HCT116 (cell line): ENCODE data around the gene HEXIM1. TPM values are rescaled to one million over a fixed set of nuclear protein-coding genes. Genes with fewer than 3 reads are reported as not detected.

ENCODE experiments used
- ATAC-seq: fragments of 200-7000 bp; cut with Tn5 transposase; 2 replicates; pipeline ENCODE4 v1.9.1; 2020; ENCODE audit warnings: mild to moderate bottlenecking, moderate library complexity
- BruUV-seq: library from RNA; stranded (reverse); fragments of 400-500 nt; replicated peaks from 2 replicates; lab custom pipeline; 2021; lab: Mats Ljungman, UMichigan
- CTCF ChIA-PET: fragments of 300-600 bp; sonication (Branson Sonifier 250); formaldehyde crosslinking; loops from one replicate; lab custom pipeline; 2021; ENCODE audit warnings: antibody characterized with exemption; lab: Charles Lee
- POLR2A ChIA-PET: fragments of 300-600, 350-600 bp; sonication (Branson Sonifier 250); formaldehyde crosslinking; loops from one replicate; lab custom pipeline; 2021; ENCODE audit warnings: antibody characterized with exemption; lab: Charles Lee
- RAD21 ChIA-PET, 2 experiments: fragments of 300-600 bp; sonication (Branson Sonifier 250); formaldehyde crosslinking; loops; one replicate each; lab custom pipeline; 2023; ENCODE audit warnings: low total read pairs in 2 of 2; ENCODE audit not compliant: uncharacterized antibody in 2 of 2, unreplicated experiment in 2 of 2, low non-redundant PET in 1 of 2; lab: Charles Lee
- DNase-seq: peaks from one replicate; pipeline ENCODE4 v3.0.0-alpha.2; 2010; ENCODE audit warnings: low read depth, low spot score
- H2AFZ ChIP-seq: fragments of 200-600 bp; shearing (Covaris generic), sonication (generic); 2 replicates; pipeline ENCODE4 v1.6.1; 2017; ENCODE audit warnings: low read depth, mixed run types, mixed read lengths, antibody characterized with exemption, low read length; ENCODE audit not compliant: poor library complexity, severe bottlenecking
- H3K27ac ChIP-seq: 2 replicates; pipeline ENCODE4 v1.5.1; 2012; ENCODE audit warnings: low read depth, low read length
- H3K27me3 ChIP-seq: fragments of 200-600 bp; sonication (generic); 2 replicates; pipeline ENCODE4 v1.6.1; 2016; ENCODE audit warnings: mixed run types, low read length, mixed read lengths; ENCODE audit not compliant: insufficient read depth
- H3K36me3 ChIP-seq, 2 experiments: fragments of 200-500 bp in 1 of 2; fragments of 200-600 bp in 1 of 2; sonication (Bioruptor generic) in 1 of 2; sonication (generic) in 1 of 2; 2 replicates each; pipeline versions ENCODE4 v1.5.1 to v1.6.1; 2014 to 2016; ENCODE audit warnings: low read length in 2 of 2, inconsistent platforms in 1 of 2, mixed read lengths in 1 of 2, mixed run types in 1 of 2; ENCODE audit not compliant: insufficient read depth in 2 of 2, control insufficient read depth in 1 of 2
- H3K4me1 ChIP-seq, 2 experiments: fragments of 200-600 bp in 1 of 2; sonication (generic) in 1 of 2; 2 replicates each; pipeline versions ENCODE4 v1.5.1 to v1.6.1; 2012 to 2017; ENCODE audit warnings: low read length in 2 of 2, inconsistent platforms in 1 of 2, mild to moderate bottlenecking in 1 of 2, mixed read lengths in 1 of 2, mixed run types in 1 of 2, moderate library complexity in 1 of 2; ENCODE audit not compliant: insufficient read depth in 2 of 2, control insufficient read depth in 1 of 2
- H3K4me2 ChIP-seq: fragments of 200-600 bp; sonication (generic); 2 replicates; pipeline ENCODE4 v1.6.1; 2017; ENCODE audit warnings: mixed run types, low read length, mixed read lengths
- H3K4me3 ChIP-seq, 2 experiments: fragments of 200-600 bp in 1 of 2; sonication (generic) in 1 of 2; replicated peaks in 1 of 2; 2 replicates each; pipeline ENCODE4 v1.5.1; 2011 to 2016; ENCODE audit warnings: low read length in 2 of 2, control low read depth in 1 of 2, low read depth in 1 of 2, mild to moderate bottlenecking in 1 of 2, mixed read lengths in 1 of 2, mixed run types in 1 of 2
- H3K79me2 ChIP-seq: fragments of 200-600 bp; sonication (generic); 2 replicates; pipeline ENCODE4 v1.6.1; 2017; ENCODE audit warnings: mild to moderate bottlenecking, mixed run types, low read length, moderate library complexity, mixed read lengths; ENCODE audit not compliant: insufficient read depth
- H3K9ac ChIP-seq: fragments of 200-600 bp; sonication (generic); 2 replicates; pipeline ENCODE4 v1.6.1; 2016; ENCODE audit warnings: low read length, mixed read lengths
- H3K9me2 ChIP-seq: fragments of 200-600 bp; sonication (generic), shearing (Covaris generic); 2 replicates; pipeline ENCODE4 v1.6.1; 2017; ENCODE audit warnings: mixed run types, mild to moderate bottlenecking, moderate library complexity; ENCODE audit not compliant: insufficient read depth
- H3K9me3 ChIP-seq, 2 experiments: fragments of 200-500 bp in 1 of 2; fragments of 200-600 bp in 1 of 2; sonication (Bioruptor generic) in 1 of 2; sonication (generic) in 1 of 2; 2 replicates each; pipeline ENCODE4 v1.6.1; 2014 to 2017; ENCODE audit warnings: low read length in 2 of 2, mixed read lengths in 2 of 2, inconsistent platforms in 1 of 2, low read depth in 1 of 2, mild to moderate bottlenecking in 1 of 2, mixed run types in 1 of 2, moderate library complexity in 1 of 2; ENCODE audit not compliant: control insufficient read depth in 1 of 2, insufficient read depth in 1 of 2
- H4K20me1 ChIP-seq: fragments of 200-600 bp; sonication (generic), shearing (Covaris generic); 2 replicates; pipeline ENCODE4 v1.6.1; 2017; ENCODE audit warnings: mixed run types, mild to moderate bottlenecking, moderate library complexity; ENCODE audit not compliant: insufficient read depth
- ATF3 ChIP-seq: IDR thresholded peaks from 2 replicates; pipeline ENCODE4 v1.6.1; 2012
- CBX3 ChIP-seq: IDR thresholded peaks from 2 replicates; pipeline ENCODE4 v1.6.1; 2012; ENCODE audit warnings: low read depth
- CTCF ChIP-seq, 3 experiments: fragments of 200-600 bp in 1 of 3; sonication (generic) in 1 of 3; IDR thresholded peaks in 2 of 3; conservative IDR thresholded peaks in 1 of 3; 2 replicates each; pipeline ENCODE4 v1.5.1; 2012 to 2017; ENCODE audit warnings: low read depth in 2 of 3, low read length in 2 of 3, antibody characterized with exemption in 1 of 3, borderline replicate concordance in 1 of 3, control low read depth in 1 of 3, mild to moderate bottlenecking in 1 of 3, mixed read lengths in 1 of 3, mixed run types in 1 of 3, moderate library complexity in 1 of 3; ENCODE audit not compliant: insufficient read depth in 1 of 3
- ELF1 ChIP-seq: IDR thresholded peaks from 2 replicates; pipeline ENCODE4 v1.6.1; 2012; ENCODE audit warnings: low read depth, borderline replicate concordance
- EZH2 ChIP-seq: fragments of 200-600 bp; sonication (generic); IDR thresholded peaks from 2 replicates; pipeline ENCODE4 v1.6.1; 2017; ENCODE audit warnings: antibody characterized with exemption, mixed run types
- EZH2phosphoT487 ChIP-seq: fragments of 200-600 bp; IDR thresholded peaks from 2 replicates; pipeline ENCODE4 v1.6.1; 2018; ENCODE audit warnings: antibody characterized with exemption, borderline replicate concordance
- FOSL1 ChIP-seq: IDR thresholded peaks from 2 replicates; pipeline ENCODE4 v1.6.1; 2012; ENCODE audit warnings: low read depth
- JUND ChIP-seq: IDR thresholded peaks from 2 replicates; pipeline ENCODE4 v1.6.1; 2012
- MAX ChIP-seq: IDR thresholded peaks from 2 replicates; pipeline ENCODE4 v1.6.1; 2012
- POLR2A ChIP-seq: IDR thresholded peaks from 2 replicates; pipeline ENCODE4 v1.7.0; 2011; ENCODE audit warnings: borderline replicate concordance; ENCODE audit not compliant: insufficient read depth, insufficient read length; ENCODE audit errors: extremely low read depth
- POLR2AphosphoS5 ChIP-seq: IDR thresholded peaks from 2 replicates; pipeline ENCODE4 v1.6.1; 2011; ENCODE audit warnings: mild to moderate bottlenecking, low read depth, low read length, moderate library complexity
- RAD21 ChIP-seq: IDR thresholded peaks from 2 replicates; pipeline ENCODE4 v1.6.1; 2012; ENCODE audit warnings: low read depth, mild to moderate bottlenecking
- SIN3A ChIP-seq: IDR thresholded peaks from 2 replicates; pipeline ENCODE4 v1.6.1; 2012; ENCODE audit warnings: low read depth
- TCF7L2 ChIP-seq: IDR thresholded peaks from 2 replicates; pipeline ENCODE4 v1.7.0; 2011; ENCODE audit warnings: borderline replicate concordance, inconsistent platforms; ENCODE audit not compliant: insufficient read depth, insufficient read length; ENCODE audit errors: extremely low read depth
- YY1 ChIP-seq: IDR thresholded peaks from 2 replicates; pipeline ENCODE4 v1.6.1; 2011; ENCODE audit warnings: low read length, low read depth, moderate library complexity, mild to moderate bottlenecking; ENCODE audit not compliant: insufficient replicate concordance; ENCODE audit errors: extremely low read depth
- ZFX ChIP-seq: fragments of 450-650 bp; IDR thresholded peaks from 2 replicates; pipeline ENCODE4 v1.6.1; 2017
- ZNF274 ChIP-seq: fragments of 200-500 bp; sonication (Bioruptor generic); IDR thresholded peaks from 2 replicates; pipeline ENCODE4 v1.6.1; 2014; ENCODE audit warnings: mild to moderate bottlenecking, low read depth, low read length, inconsistent platforms
- intact Hi-C: fragments of 100-400 bp; cut with micrococcal nuclease; formaldehyde crosslinking; loops from 2 replicates; pipeline ENCODE4 v1.10.0; 2022
- total RNA-seq: library from RNA; stranded (reverse); gene quantifications from one replicate; pipeline ENCODE4 v1.2.1, GENCODE V29; 2021; ENCODE audit not compliant: unreplicated experiment

The HEXIM1 gene
- total RNA-seq, 1 experiment from 2014 or later: 58.0 TPM

- H3K79me2 ChIP-seq: no peaks in the 10 kb centered on the region
- RAD21 ChIA-PET: no interaction called here
- H3K9me2 ChIP-seq: no peaks in the 10 kb centered on the region
- no peak for TF ChIP-seq SIN3A
- no peak for TF ChIP-seq CBX3
- no peak for TF ChIP-seq ELF1
- TF ChIP-seq ZNF274: no peak
- TF ChIP-seq EZH2: no peak
- no peak for TF ChIP-seq POLR2A
- no peak for TF ChIP-seq ATF3
- no peak for TF ChIP-seq YY1
- TF ChIP-seq JUND: no peak
- TF ChIP-seq RAD21: no peak
- no peak for TF ChIP-seq EZH2phosphoT487
- no peak for TF ChIP-seq FOSL1
- no peak for TF ChIP-seq POLR2AphosphoS5
- TF ChIP-seq CTCF (IDR thresholded peaks at IDR 0.05 in 2 of 3, conservative IDR thresholded peaks at IDR 0.05 in 1 of 3; ENCODE audit: borderline replicate concordance in 1 of 3, insufficient read depth in 1 of 3, low read depth in 2 of 3, low read length in 2 of 3): no peak
- TF ChIP-seq TCF7L2: no peak
- no peak for TF ChIP-seq MAX
- TF ChIP-seq ZFX: no peak
- no peaks in the 10 kb centered on the region for H4K20me1 ChIP-seq
- H3K4me2 ChIP-seq: no peak overlapping the region
- intact Hi-C loops: no loop called here
- no peaks in the 10 kb centered on the region for H3K9me3 ChIP-seq
- no peaks in the 10 kb centered on the region for H3K27me3 ChIP-seq
- H2AFZ ChIP-seq: no peak overlapping the region
- H3K9ac ChIP-seq: no peak overlapping the region
- CTCF ChIA-PET: no interaction called here
- POLR2A ChIA-PET: no interaction called here
- no peak overlapping the region for H3K27ac ChIP-seq
- no peak overlapping the region for H3K4me3 ChIP-seq
- DNase-seq (no peak), ATAC-seq (no peak)
- peaks cover 3 to 10% of the 10 kb centered on the region in 2 experiments; a peak in 2 of 4 replicates for H3K4me1 ChIP-seq
- no TSS peak for BruUV-seq
- H3K36me3 ChIP-seq: peaks cover 2 to 4% of the 10 kb centered on the region in 2 experiments; a peak in 3 of 4 replicates
Measured at GRCh38 chr17:45113424-45113754, 34.9 kb upstream of the HEXIM1 start.
